GM18508 (cell line): ENCODE data around the gene TTBK2.
"Not testable (repeated sequence)": the region's sequence is repeated elsewhere in the genome, so short reads cannot be mapped to it uniquely, and the experiment has no call there.

Experiments used
- ATAC-seq: cut with Tn5 transposase; IDR thresholded peaks from one replicate; pipeline ENCODE4 v1.9.1; 2021; ENCODE audit warnings: moderate number of reproducible peaks; ENCODE audit not compliant: insufficient read depth, unreplicated experiment

The TTBK2 gene

DNA sequence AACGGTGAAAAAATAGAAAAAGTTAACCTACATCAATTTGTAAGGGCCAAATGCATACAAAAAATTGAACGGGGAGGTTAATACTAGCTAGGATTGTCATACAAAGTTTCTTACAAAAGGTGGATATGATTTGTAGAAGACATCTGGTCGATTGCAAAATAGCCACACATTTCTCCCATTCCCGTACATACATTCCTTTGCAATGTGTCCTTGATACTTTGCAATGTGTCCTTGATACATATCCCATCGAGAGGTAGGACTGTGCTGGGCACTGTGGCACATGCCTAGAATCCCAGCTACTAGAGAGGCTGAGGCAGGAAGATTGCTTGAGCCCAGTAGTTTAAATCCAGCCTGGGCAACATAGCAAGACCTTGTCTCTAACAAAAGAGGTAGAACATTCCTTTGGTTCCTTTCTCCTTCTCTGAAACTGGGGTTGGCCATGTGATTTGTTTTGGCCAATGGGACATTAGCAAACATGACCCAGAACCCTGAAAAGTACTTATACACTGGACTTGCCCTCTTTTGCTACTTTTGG lies 9.5 kb downstream of the TTBK2 start:
- ATAC-seq, result no peak

DNA sequence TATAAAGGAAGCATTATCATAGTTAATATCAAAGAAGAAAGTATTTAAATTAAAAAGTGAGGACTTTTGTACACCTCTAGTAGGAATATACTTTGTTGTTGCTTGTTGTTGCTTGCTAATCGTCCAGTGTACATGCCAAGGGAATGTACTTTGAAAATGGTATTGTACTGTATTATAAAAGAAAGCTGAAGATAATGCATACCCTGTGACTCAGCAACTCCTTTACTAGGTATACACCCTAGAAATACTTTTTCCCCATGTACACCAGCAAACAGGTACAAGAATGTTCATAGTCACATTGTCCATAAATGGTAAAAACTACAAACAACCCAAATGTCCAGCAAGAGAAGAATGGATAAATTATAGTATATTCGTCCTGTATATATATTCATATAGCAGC lies 12.0 kb downstream of the TTBK2 start:
- ATAC-seq, result no peak

DNA sequence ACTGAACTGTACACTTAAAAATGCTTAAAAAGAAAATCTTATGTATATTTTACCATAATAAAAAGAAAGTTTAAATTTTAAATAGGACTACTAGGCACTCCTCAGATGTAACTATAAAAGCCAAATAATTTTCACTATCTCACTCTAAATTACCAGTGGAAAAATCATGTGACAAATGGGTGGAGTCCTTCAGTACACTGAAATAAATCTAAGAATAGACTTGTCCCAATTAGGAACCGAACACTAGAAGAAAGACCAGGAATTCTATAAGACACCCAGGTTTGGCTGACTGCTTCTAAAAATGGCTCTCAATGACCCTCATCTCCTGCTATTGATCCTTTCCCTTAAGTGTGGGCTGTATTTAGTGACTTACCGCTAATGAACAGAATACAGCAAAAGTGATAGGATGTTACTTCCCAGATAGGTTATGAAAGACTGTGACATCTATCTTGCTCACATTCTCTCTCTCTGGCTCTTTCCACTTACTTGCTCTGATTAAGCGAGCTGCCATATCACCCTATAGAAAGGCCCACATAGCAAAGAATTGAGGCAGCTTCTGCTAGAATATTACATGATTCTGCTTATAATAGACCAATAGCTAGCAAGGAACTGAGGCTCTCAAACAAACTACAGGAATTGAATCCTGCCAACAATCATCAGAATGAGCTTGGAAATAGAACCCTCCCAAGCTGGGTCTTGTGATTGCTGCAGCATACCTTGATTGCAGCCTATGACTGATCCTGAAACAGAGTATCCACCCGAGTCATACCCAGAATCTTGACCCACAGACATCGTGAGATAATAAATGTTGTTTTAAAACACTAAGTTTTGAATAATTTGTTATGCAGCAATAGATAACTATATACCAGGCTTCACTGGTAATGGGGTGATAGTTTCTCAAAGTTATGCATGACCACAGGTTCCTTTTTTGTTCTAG lies 16.9 kb downstream of the TTBK2 start:
- ATAC-seq, result no peak

DNA sequence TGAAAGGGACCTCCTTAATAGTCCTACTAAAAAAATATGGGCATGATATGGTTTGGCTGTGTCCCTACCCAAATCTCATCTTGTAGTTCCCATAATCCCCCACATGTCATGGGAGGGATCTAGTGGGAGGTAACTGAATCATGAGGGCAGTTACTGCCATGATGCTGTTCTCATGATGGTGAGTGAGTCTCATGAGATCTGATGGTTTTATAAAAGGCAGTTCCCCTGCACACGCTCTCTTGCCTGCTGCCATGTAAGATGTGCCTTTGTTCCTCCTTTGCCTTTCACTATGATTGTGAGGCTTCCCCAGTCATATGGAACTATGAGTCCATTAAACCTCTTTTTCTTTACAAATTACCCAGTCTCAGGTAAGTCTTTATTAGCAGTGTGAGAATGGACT lies 26.7 kb downstream of the TTBK2 start:
- not testable (repeated sequence) for ATAC-seq

DNA sequence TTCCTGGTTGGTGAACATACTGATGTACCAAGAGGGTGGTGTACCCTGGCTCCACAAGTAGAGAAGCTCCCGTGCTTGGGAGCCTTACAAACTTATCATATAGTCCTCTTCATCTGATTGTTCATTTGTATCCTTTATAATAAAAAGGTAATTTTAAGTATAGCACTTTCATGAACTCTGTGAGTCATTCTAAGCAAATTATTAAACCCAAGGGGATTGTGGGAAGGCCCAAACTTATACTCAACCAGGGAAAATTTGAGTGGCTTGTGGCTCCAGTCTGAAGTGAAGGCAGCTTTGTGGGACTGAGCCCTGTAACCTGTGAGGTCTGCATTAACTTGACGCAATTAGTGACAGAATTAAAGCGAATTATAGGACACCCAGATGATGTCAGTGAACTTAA lies 29.0 kb downstream of the TTBK2 start:
- ATAC-seq, result no peak

DNA sequence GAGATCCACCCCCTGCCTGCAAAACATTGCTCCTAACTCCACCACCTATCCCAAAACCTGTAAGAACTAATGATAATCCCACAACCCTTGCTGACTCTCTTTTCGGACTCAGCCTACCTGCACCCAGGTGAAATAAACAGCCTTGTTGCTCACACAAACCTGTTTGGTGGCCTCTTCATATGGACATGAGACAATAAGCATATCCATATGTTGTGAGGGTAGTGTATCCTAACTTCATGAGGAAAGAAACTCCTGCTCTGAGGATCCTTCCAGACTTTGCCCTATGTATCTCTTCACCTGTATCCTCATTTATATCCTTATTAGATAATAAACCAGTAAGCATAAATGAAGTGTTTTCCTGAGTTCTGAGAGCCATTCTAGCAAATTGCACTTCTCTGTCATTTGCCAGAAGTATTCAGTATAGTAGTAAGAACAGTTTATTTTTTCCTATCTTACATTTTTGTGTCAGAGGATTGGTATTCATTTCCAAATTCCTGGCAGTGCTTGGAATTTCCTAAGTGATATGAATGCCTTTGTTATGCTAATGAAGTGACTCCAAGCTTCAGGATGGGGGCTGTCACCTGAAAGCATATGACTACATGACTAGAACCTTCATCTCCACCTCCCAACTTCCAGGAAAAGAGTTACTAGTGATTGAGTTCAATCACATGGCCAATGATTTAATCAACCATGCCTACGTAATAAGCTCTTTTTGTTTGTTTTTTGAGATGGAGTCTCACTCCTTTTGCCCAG lies 30.2 kb downstream of the TTBK2 start:
- ATAC-seq, result no peak

DNA sequence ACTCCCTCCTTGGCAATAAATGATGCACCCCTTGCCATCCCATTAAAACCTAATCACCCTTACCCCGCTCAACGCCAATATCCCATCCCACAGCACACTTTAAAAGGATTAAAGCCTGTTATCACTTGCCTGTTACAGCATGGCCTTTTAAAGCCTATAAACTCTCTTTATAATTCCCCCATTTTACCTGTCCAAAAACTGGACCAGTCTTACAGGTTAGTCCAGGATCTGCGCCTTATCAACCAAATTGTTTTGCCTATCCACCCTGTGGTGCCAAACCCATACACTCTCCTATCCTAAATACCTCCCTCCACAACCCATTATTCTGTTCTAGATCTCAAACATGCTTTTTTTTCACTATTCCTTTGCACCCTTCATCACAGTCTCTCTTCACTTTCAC lies 33.2 kb downstream of the TTBK2 start:
- ATAC-seq, result not testable (repeated sequence)

DNA sequence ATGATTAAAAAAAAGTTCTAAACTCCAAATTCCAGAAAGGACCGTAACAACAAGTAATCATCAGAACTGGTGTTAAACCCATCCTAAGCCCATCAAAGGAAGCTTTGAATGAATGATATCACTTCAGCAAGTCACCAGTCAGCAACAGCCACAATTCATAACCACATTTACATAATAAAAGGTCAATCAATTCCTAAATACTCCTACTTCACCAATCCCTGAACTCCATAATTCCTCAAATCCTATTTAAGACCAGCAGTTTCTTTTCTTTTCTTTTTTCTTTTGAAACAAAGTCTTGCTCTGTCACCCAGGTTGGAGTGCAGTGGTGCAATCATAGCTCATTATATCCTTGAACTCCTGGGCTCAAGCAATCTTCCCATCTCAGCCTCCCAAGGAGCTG lies 40.5 kb downstream of the TTBK2 start:
- ATAC-seq, result no peak

DNA sequence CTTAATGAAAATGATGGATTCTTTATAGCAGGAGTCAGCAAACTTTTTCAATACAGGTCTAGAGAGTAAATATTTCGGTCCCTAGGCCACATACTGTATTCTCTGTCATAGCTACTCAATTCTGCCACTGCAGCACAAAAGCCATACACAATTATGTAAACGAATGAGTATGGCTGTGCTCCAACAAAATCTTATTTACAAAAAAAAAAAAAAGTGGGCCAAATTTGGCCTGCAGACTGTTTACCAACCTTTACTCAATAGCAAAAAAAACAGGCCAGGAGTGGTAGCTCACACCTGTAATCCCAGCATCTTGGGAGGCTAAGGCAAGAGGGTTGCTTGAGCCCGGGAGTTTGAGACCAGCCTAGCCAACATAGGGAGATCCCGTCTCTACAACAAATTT lies 41.1 kb downstream of the TTBK2 start:
- ATAC-seq, result no peak

DNA sequence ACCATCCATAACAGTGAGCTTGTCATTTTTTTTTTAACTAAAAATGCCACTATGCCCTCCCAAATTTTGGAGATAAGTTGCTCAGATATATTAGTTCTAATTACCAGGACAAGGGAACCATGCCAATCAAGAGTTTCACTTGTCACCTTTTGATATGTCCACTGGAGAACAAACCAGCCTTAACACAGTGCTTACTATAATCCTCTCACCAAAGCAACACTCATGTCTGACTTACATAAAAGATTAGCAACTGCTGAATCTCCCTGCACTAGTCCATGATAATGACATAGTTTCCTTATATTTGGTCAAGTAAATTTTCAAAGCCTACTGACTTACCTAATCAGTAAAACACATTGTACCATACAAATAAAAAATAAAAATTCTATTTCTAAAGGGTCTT lies 44.4 kb downstream of the TTBK2 start:
- no peak for ATAC-seq

DNA sequence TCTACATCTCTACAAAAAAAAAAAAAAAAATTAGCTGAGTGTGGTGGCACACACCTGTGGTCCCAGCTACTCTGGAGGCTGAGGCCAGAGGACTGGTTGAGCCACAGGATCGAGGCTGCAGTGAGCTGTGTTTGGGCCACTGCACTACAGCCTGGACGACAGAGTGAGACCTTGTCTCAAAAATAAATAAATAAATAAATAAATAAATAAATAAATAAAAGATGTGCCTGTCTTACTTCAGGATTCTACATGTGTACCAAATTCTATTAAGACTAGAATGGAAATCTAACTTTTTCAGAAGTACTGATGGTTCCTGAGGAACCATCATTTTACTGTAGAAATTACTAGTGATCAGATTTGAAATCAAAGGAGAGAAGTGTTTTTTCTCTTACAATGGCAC lies 51.9 kb downstream of the TTBK2 start:
- no peak for ATAC-seq

DNA sequence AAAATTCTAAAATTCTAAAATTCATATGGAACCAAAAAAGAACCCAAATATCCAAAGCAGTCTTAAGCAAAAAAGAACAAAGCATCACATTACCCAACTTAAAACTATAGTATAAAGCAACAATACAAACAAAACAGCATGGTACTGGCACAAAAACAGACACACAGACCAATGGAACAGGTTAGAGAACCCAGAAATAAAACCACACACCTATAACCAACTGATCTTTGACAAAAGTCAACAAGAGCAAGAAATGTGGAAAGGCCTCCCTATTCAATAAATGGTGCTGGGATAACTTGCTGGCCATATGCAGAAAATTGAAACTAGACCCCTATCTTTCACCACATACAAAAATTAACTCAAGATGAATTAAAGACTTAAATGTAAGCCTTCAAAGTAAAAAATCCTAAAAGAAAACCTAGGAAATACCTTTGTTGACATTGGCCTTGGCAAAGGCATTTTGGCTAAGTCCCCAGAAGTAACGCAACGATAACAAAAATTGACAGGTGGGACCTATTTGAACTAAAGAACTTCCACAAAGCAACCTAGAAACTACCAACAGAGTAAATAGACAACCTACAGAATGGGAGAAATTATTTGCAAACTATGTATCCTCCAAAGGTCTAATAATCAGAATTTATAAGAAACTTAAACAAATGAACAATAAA lies 56.9 kb downstream of the TTBK2 start:
- ATAC-seq, result no peak

DNA sequence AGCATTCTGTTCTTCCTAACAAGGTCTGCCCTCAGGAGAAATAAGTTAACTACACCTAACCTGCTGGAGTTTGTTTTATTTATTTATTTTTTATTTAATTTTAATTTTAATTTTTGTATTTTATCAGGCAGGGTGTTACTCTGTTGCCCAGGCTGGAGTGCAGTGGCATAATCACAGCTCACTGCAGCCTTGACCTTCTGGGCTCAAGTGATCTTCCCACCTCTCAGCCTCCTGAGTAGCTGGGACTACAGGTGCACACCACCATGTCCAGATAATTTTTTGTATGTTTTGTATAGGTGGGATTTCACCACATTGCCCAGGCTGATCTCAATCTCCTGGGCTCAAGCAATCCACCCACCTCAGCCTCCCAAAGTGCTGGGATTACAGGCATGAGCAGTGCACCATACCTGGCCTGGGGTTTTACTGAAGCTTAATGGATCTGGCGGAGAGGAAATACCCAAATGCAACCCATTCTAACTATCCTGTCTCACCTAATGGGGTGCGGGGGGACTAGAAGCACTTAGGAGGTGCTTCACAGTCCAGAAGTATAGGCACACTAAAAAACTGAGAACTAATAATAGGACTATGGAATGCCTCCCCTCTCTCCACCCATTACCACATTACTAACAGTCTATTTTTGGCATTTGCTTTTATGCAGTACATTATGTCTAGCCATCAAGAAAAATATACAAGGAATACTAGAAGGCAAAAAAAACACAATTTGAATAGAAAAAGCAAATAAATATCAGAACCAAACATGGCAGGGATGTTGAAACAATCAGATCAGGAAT lies 61.4 kb downstream of the TTBK2 start:
- ATAC-seq, result no peak

DNA sequence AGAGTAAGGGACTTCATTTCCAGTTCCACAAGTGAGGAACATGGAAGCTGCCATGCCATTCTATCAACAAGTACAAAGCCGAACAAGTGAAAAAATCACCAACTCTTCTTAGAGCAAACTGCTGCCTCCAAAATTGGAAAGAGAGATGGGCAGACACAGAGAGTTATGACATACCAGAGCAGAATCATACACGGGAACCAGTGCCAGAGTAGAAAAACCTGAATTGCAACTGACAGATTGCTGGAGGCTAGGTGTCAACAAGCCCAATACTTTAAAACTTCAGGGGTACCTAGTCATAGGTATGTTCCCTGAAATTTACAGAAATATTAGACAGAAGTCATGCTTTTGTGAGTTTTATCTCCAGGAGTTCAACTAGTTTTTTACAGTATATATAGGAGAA lies 62.0 kb downstream of the TTBK2 start:
- no peak for ATAC-seq

DNA sequence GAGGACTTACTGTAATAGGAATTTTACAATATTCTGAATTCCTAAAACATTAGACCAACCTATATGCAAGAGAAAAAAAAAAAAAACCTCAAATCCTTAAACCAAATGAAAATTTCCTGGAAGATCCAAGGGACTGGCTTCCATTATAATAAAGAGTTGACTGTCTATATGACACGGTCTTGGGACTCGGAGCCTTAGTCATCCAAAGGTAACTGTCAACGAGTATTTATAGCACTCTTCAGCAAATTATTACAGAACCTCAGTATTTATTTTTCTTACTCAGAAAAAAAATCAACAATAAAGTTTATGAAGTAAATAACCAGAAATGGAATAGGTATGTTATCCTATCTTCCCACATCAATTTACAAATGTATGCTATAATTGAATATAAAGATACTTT lies 66.0 kb downstream of the TTBK2 start:
- no peak for ATAC-seq

DNA sequence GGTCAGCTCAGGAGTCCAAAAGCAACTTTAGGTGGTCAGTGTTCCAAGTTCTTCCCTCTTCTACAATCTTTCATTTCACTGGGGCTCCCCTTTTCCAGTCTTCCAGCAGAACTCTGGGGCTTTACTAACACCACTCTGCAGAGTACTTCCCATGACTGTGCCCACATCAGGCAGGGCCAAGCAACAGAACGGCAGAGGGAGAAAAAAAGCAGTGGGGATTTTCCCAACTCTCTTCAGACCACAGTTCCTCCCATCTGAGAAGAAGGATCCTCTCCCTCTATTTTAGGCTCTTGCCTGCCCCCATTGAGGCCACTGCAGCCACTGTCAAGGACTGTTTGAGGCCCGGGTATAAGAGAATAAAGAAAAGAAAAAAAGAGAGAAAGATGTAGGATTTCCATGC lies 70.7 kb downstream of the TTBK2 start:
- ATAC-seq, result no peak

DNA sequence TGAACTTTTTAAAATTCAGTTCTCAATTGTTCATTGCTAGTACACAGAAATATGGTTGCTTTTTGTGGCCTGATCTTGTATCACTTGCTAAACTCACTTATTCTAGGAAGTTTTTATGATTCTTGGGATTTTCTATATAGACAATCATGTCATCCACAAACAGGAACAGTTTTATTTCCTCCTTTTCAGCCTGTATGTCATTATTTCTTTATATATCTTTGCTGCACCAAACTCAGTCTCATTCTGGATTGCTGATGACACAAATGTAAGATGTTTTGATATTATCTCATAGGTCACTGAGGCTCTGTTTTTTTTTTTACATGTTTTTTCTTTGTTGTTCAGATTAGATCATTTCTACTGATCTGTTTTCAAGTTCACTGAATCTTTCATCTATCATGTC lies 71.7 kb downstream of the TTBK2 start:
- no peak for ATAC-seq

DNA sequence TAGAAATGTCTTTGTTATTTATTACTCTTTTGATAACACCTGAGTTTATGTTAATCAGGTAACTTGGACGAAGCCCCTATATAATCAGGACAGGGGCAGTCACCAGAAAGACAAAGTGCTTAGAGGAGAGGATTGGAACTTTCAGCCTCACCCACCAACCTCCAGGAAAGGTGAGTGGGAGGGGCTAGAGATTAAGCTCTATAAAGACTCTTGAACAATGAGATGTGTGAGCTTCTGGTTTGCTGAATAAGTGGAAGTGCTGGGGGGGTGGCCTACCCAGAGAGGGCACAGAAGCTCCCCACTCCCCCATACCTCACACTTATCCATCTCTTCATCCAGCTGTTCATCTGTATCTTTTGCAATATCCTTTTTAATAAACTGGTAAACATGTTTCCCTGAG lies 73.9 kb downstream of the TTBK2 start:
- no peak for ATAC-seq

DNA sequence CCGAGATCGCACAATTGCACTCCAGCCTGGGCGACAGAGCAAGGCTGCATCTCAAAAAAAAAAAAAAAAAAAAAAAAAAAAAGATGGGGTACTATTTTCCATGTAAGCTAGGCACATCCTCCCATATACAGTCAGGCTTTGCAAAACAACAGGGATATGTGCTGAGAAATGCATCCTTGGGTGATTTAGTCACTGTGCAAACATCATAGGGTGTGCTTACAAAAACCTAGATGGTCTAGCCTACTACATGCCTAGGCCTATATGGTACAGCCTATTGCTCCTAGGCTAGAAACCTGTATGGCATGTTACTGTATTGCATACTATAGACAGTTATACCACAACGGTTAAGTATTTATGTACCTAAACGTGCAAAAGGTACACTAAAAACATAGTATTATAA lies 75.0 kb downstream of the TTBK2 start:
- no peak for ATAC-seq

DNA sequence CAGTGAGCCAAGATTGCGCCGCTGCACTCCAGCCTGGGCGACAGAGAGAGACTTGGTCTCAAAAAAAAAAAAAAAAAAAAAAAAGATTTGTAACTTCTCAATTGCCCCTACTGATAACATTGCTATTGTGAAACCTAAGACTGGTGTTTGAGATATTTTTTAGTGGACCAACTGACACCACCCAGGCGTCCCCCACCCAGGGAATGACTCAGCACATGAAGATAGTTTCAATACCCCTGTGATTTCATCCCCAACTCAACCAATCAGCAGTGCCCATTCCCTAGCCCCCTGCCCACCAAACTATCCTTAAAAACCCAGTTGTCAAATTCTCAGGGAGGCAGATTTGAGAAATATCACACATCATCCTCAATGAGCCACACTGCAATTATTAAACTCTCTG lies 76.9 kb downstream of the TTBK2 start:
- no peak for ATAC-seq
